Thyroid gland (tissue), 4 donors: ENCODE results near the gene CPB2.

Source experiments
- POLR2A ChIP-seq, 2 donors: fragments of 450-650 bp; IDR thresholded peaks; one replicate each; pipeline ENCODE4 v1.6.1; 2017; ENCODE audit warnings: antibody characterized with exemption in 2 of 2, mild to moderate bottlenecking in 2 of 2, moderate library complexity in 1 of 2
- TF ChIP-seq, protein P1 (sequence below), 6 experiments: fragments of 200-600 bp in 3 of 6; fragments of 450-650 bp in 3 of 6; sonication (generic) in 3 of 6; IDR thresholded peaks; one replicate each; pipeline ENCODE4 v1.5.1; 2016 to 2019; ENCODE audit warnings: antibody characterized with exemption in 6 of 6, mild to moderate bottlenecking in 2 of 6, inconsistent platforms in 1 of 6, moderate library complexity in 1 of 6

- TF ChIP-seq, protein P1, sequence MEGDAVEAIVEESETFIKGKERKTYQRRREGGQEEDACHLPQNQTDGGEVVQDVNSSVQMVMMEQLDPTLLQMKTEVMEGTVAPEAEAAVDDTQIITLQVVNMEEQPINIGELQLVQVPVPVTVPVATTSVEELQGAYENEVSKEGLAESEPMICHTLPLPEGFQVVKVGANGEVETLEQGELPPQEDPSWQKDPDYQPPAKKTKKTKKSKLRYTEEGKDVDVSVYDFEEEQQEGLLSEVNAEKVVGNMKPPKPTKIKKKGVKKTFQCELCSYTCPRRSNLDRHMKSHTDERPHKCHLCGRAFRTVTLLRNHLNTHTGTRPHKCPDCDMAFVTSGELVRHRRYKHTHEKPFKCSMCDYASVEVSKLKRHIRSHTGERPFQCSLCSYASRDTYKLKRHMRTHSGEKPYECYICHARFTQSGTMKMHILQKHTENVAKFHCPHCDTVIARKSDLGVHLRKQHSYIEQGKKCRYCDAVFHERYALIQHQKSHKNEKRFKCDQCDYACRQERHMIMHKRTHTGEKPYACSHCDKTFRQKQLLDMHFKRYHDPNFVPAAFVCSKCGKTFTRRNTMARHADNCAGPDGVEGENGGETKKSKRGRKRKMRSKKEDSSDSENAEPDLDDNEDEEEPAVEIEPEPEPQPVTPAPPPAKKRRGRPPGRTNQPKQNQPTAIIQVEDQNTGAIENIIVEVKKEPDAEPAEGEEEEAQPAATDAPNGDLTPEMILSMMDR (IDR thresholded peaks at IDR 0.05), result no peak
- TF ChIP-seq POLR2A (IDR thresholded peaks at IDR 0.05), result no peak
Observed at GRCh38 chr13:46053162-46054012, 51.4 kb downstream of the CPB2 start.
